GM12873 (cell line): ENCODE results near the gene GRM4.

ENCODE experiments used
- CTCF ChIP-seq: IDR thresholded peaks from 2 replicates; pipeline ENCODE4 v1.5.1; 2012; ENCODE audit warnings: low read depth, mild to moderate bottlenecking, moderate library complexity, low read length, control low read depth; ENCODE audit not compliant: insufficient read depth; ENCODE audit errors: missing control alignments

GRM4 gene

DNA sequence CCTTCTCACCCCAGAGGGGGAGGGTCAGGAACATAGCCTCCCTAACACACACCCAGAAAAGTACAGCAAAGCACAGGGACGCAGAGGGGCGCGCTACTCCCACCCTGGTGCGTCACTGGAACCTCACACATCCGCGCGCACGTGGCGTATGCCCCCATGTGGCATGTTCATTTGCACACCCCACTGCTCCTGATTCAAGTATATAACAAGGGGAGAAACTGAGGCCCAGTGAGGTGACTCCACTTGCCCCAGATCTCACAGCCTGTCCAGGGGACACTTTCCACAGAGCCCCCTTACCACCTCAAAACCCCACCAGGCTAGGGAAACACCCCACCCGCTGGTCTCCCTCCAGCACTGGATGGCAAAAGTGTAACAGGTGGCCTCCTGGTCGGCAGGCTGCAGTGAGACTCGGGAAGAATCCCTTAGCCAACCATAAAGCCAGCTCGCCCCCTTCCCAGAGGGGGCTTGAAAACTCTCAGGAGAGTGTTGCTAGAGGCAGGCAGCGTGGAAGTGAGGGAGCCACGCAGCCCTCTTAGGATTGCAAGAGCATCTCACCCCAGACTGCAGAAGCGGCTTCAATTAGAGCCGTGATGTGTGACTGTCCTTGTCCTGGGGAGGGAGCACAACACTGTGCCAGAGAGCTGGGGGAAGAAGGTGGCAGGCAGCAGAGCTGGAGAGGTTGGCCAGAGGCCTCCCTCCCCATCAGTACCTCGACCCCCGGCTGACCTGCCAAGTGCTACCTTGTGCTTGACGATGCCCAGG lies at the start of gene GRM4:
Gene GRM4, minus strand, starts transcription at position 67 of the 762 bp plus-strand sequence. CDS start 12,591 bp downstream, outside the sequence.
- no peak for TF ChIP-seq CTCF

DNA sequence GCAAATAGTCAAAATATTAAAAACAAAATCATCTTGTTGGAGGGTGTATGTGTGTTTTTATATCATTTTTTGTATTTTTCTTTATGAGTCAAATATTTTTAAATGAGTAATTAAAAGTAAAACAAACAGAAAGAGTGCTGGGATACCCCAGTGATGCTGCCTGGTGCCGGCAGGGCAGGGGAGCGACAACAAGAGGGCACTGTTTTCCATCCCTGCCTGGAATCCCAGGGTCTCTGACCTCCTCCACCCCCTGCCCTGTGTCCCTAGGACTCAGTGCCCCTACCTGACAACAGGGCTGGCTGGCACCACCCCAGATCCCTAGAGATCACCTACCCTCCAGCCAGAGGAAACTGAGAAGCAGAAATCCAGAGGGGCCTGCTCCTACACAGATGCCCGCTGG lies 48.9 kb upstream of the GRM4 start:
- no peak for TF ChIP-seq CTCF

DNA sequence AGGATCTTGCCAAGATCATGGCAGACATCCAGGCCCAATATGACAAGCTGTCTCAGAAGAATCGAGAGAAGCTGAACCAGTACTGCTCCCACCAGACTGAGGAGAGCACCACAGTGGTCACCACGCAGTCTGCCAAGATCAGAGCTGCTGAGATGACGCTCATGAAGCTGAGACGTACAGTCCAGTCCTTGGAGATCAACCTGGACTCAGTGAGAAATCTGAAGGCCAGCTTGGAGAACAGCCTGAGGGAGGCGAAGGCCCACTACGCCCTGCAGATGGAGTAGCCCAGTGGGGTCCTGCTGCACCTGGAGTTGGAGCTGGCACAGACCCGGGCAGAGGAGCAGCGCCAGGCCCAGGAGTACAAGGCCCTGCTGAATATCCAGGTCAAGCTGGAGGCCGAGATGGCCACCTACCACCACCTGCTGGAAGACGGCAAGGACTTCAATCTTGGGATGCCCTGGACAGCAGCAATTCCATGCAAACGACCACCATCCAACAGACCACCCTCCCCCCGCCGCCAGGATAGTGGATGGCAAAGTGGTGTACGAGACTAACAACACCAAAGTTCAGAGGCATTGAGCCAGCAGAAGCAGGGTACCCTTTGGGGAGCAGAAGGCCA lies 44.7 kb upstream of the GRM4 start:
- no peak for TF ChIP-seq CTCF

DNA sequence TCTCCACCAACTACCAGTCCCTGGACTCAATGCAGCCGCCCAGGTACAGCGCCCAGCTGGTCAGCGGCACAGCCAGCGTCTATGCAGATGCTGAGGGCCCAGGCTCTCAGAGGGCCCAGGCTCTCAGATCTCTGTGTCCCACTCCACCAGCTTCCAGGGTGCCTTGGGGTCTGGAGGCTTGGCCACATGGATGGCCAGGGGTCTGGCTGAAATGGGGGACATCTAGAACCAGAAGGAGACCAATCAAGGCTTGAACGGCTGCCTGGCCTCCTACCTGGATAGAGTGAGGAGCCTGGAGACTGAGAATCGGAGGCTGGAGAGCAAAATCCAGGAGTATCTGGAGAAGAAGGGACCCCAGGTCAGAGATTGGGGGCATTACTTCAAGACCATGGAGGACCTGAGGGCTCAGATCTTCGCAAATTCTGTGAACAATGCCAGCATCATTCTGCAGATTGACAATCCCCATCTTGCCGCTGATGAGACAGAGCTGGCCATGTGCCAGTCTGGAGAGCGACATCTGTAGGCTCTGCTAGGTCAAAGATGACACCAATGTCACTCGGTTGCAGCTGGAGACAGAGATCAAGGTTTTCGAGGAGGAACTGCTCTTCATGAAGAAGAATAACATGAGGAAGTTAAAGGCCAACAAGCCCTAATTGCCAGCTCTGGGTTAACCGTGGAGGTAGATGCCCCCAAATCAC lies 44.1 kb upstream of the GRM4 start:
- TF ChIP-seq CTCF: peak; percentile 44

- TF ChIP-seq CTCF: no peak
Observed at GRCh38 chr6:34182751-34183531, 37.1 kb upstream of the GRM4 start.

DNA sequence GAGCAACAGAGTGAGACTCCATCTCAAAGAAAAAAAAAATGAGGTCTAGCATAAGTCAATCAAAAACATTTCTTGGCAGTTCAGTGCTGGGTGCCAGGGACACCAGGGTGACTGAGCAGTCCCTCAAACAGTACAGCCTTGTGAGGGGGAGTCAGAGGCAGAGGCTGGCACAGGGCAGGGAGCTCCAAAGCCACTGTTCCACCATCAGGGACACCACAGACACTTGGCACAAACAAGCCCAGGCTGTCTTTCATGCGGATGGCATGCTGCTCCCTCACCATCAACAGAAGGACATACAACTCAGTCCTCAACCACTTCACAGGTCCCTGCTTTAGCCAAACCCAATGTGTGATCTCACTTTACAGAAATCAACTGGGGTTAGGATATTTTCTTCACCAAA lies 36.0 kb upstream of the GRM4 start:
- no peak for TF ChIP-seq CTCF
